A549 (cell line): ENCODE data around the gene MINDY1. TPM values are rescaled to one million over a fixed set of nuclear protein-coding genes. Genes with fewer than 3 reads are reported as not detected.

Experiments used
- ATAC-seq, 2 experiments: fragments of 200-7000 bp in 1 of 2; fragments of >200 bp in 1 of 2; cut with Nextera tagmentation in 1 of 2; cut with Tn5 transposase in 1 of 2; 3 replicates each; pipeline versions ENCODE4 v1.8.0 to v1.9.1; 2018 to 2020; ENCODE audit warnings: mild to moderate bottlenecking in 1 of 2, moderate library complexity in 1 of 2
- CTCF ChIA-PET: fragments of 300-600 bp; sonication (Branson Sonifier 250); formaldehyde crosslinking; extraction: SDS; loops from one replicate; lab custom pipeline; 2021; ENCODE audit warnings: antibody characterized with exemption, inconsistent platforms; lab: Yijun Ruan, JAX
- POLR2A ChIA-PET: fragments of 350-600 bp; formaldehyde crosslinking; extraction: SDS; loops from one replicate; lab custom pipeline; 2021; ENCODE audit warnings: antibody characterized with exemption, inconsistent platforms; lab: Yijun Ruan, JAX
- DNase-seq, 2 experiments: peaks; one replicate each; pipeline versions ENCODE4 v3.0.0 to v3.0.0-alpha.2; 2011 to 2016; ENCODE audit warnings: low read depth in 1 of 2, low spot score in 1 of 2
- FAIRE-seq: peaks from 2 replicates; lab custom pipeline; 2011; peaks lifted over from hg19 to GRCh38; lab: Jason Lieb, UNC
- H3K27ac ChIP-seq, 2 experiments: fragments of >200 bp; sonication (Bioruptor Twin); formaldehyde crosslinking; 3 replicates each; pipeline ENCODE4 v1.5.1; 2016 to 2017
- H3K4me1 ChIP-seq: fragments of >200 bp; sonication (Bioruptor Twin); formaldehyde crosslinking; 3 replicates; pipeline ENCODE4 v1.6.1; 2016
- H3K4me2 ChIP-seq: fragments of >200 bp; sonication (Bioruptor Twin); formaldehyde crosslinking; 3 replicates; pipeline ENCODE4 v1.6.1; 2016
- H3K4me3 ChIP-seq: fragments of >200 bp; sonication (Bioruptor Twin); formaldehyde crosslinking; 3 replicates; pipeline ENCODE4 v1.5.1; 2016
- H3K9me3 ChIP-seq: fragments of >200 bp; sonication (Bioruptor Twin); formaldehyde crosslinking; 3 replicates; pipeline ENCODE4 v1.6.1; 2016
- BHLHE40 ChIP-seq: IDR thresholded peaks from 2 replicates; pipeline ENCODE4 v1.6.1; 2012; ENCODE audit warnings: low read depth, low read length, inconsistent platforms
- CEBPB ChIP-seq, 2 experiments: fragments of >200 bp in 1 of 2; sonication (Bioruptor Twin) in 1 of 2; formaldehyde crosslinking in 1 of 2; IDR thresholded peaks; 2 replicates each; pipeline ENCODE4 v1.6.1; 2012 to 2016
- CHD2 ChIP-seq: fragments of 150-350 bp; IDR thresholded peaks from 2 replicates; pipeline ENCODE4 v1.6.1; 2014; ENCODE audit warnings: low read length; ENCODE audit not compliant: partially characterized antibody
- EP300 ChIP-seq, 2 experiments: fragments of >200 bp; sonication (Bioruptor Twin); formaldehyde crosslinking; IDR thresholded peaks; 2 replicates in 1 of 2; 3 replicates in 1 of 2; pipeline ENCODE4 v1.6.1; 2016 to 2017
- FOSB ChIP-seq: fragments of 250-450 bp; sonication (Bioruptor Pico); IDR thresholded peaks from 2 replicates; pipeline ENCODE4 v1.5.0; 2020; ENCODE audit warnings: mild to moderate bottlenecking, moderate library complexity
- GATA3 ChIP-seq: IDR thresholded peaks from 2 replicates; pipeline ENCODE4 v1.6.1; 2012; ENCODE audit warnings: borderline replicate concordance
- HDAC2 ChIP-seq: fragments of 200-600 bp; sonication (generic); IDR thresholded peaks from 2 replicates; pipeline ENCODE4 v1.6.1; 2016
- HOXA7 ChIP-seq: fragments of 250-450 bp; sonication (Bioruptor Pico); IDR thresholded peaks from 2 replicates; pipeline ENCODE4 v1.5.0; 2020; ENCODE audit warnings: mild to moderate bottlenecking, moderate library complexity
- KDM5A ChIP-seq: fragments of 200-600 bp; sonication (generic); IDR thresholded peaks from 2 replicates; pipeline ENCODE4 v1.6.1; 2016; ENCODE audit warnings: antibody characterized with exemption, mild to moderate bottlenecking
- MAFK ChIP-seq: fragments of 450-650 bp; IDR thresholded peaks from 2 replicates; pipeline ENCODE4 v1.6.1; 2014; ENCODE audit not compliant: partially characterized antibody
- NFE2L2 ChIP-seq: fragments of 150-350 bp; conservative IDR thresholded peaks from 2 replicates; pipeline ENCODE4 v1.6.1; 2014; ENCODE audit warnings: low read length
- NR3C1 ChIP-seq: fragments of >200 bp; sonication (Bioruptor Twin); formaldehyde crosslinking; IDR thresholded peaks from 3 replicates; pipeline ENCODE4 v1.6.1; 2017
- POLR2A ChIP-seq: IDR thresholded peaks from 2 replicates; pipeline ENCODE4 v1.6.1; 2012; ENCODE audit warnings: mild to moderate bottlenecking, low read length
- RFX5 ChIP-seq: fragments of 450-650 bp; IDR thresholded peaks from 2 replicates; pipeline ENCODE4 v1.7.1; 2014; ENCODE audit warnings: antibody characterized with exemption, mild to moderate bottlenecking, moderate library complexity
- SREBF2 ChIP-seq: fragments of 450-650 bp; IDR thresholded peaks from 2 replicates; pipeline ENCODE4 v1.6.1; 2014; ENCODE audit warnings: mild to moderate bottlenecking, moderate library complexity
- TFCP2L1 ChIP-seq: fragments of 250-450 bp; sonication (Bioruptor Pico); IDR thresholded peaks from 2 replicates; pipeline ENCODE4 v1.5.0; 2021; ENCODE audit warnings: mild to moderate bottlenecking
- TP53 ChIP-seq: fragments of 250-450 bp; sonication (Bioruptor Pico); IDR thresholded peaks from 2 replicates; pipeline ENCODE4 v1.5.0; 2021; ENCODE audit warnings: mild to moderate bottlenecking, moderate library complexity
- WGBS: methylation state at CpG from one replicate; pipeline ENCODE4 v1.1.6; 2017; ENCODE audit errors: missing lambda C conversion rate; 5-methylcytosine and 5-hydroxymethylcytosine counted together
- polyA plus RNA-seq, 4 experiments: library from polyadenylated mRNA; depleted of rRNA in 3 of 4; stranded (reverse); fragments of >200 nt; fragmentation: RNase III in 1 of 4; extraction: RNeasy Plus Mini Kit Qiagen cat#74134 plus additional on column Dnase treatment in 1 of 4; gene quantifications; 2 replicates in 3 of 4; 3 replicates in 1 of 4; pipeline ENCODE4 v1.2.3, GENCODE V29; 2011 to 2017
- TF ChIP-seq, protein P1 (sequence below): fragments of 200-600 bp; sonication (generic); IDR thresholded peaks from 2 replicates; pipeline ENCODE4 v1.6.1; 2016; ENCODE audit warnings: antibody characterized with exemption, mild to moderate bottlenecking, moderate library complexity
- TF ChIP-seq, protein P2 (sequence below): fragments of 250-450 bp; sonication (Bioruptor Pico); IDR thresholded peaks from 2 replicates; pipeline ENCODE4 v1.5.0; 2020; ENCODE audit warnings: low read depth, mild to moderate bottlenecking, moderate library complexity
- TF ChIP-seq, protein P3 (sequence below): fragments of >200 bp; sonication (Bioruptor Twin); formaldehyde crosslinking; IDR thresholded peaks from 2 replicates; pipeline ENCODE4 v1.6.1; 2016

Gene MINDY1
- polyA plus RNA-seq, 2 of the 4 experiments (the other 2 are of a cell fraction): 4.8 to 5.2 TPM

DNA sequence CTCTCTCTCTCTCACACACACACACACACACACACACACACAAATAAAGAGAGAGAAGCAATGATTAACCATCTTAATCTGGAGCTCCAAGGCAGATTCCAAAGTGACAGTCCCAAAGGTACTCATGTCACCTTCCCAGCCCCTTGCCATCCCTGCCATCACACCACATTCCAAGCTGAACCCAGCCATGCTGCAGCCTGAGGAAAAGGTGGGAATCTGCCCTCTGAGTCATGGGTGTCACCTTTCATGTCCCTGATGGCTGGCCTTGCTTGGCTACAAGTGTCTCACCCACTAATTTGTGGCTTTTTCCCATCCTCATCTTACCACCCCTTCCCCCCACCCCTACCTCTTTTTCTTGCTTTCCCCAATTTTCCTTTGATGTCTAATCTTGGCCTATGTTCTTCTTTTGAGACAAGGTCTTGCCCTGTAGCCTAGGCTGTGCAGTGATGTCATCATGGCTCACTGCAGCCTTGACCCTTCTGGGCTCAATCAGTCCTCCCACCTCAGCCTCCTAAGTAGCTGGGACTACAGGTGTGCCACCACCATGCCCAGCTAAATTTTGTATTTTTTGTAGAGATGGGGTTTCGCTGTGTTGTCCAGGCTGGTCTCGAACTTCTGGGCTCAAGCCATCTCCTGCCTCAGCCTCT lies 21.4 kb downstream of the MINDY1 start (continued):
- TF ChIP-seq GATA3 (no peak), NFE2L2 (no peak), TP53 (CRISPR knock-in tag) (no peak)

DNA sequence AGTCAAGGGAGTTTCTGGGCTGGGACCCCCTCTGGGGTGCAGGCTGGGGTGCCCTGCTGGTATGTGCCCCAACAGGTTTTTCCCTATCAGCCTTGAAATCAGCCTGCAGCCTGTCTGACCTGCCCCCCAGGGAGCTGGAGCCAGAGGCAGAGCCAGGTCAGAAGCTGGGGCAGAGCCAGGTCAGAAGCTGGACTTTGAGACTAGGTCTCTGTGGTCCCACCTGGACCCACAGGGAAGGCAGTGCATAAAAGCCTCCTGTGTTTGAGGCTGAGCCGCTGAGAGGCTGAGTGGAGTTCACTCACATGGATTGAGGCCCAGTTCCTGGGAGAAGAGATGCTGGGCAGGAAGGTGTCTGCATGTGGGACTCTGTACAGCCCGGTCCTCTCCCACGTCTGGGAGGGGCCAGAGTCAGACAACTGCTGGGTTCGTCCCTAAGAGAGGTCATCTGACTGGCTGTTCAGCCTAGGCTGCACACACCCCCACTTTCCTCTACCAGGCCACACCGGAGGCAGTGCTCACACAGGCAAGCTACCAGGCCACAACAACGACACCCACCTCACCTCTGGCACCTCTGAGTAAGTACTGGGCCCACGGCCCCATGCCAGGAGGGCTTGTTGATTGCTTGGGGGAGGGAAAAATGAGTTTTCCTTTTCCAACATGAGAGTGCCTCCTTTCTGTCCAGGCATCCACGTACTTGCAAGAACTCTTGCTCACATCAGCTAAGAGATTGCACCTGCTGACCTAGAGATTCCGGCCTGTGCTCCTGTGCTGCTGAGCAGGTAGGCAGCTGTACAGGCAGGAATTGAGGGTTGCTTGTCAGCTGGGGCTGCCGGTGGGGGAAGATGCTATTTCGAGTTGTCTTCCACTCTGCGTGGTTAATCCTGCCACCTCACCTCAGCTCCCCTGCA lies 24.6 kb downstream of the MINDY1 start, which contains the start of gene ANXA9:
Gene ANXA9 (plus strand): TSS at position 488 of the 908 bp plus-strand sequence. CDS start 814 bp downstream, outside the sequence.
- TF ChIP-seq HDAC2 (no peak), TFCP2L1 (CRISPR knock-in tag) (no peak)
- TF ChIP-seq, all 56 proteins: peak for 0
- peak within 1 kb of the TSS; percentile 57 to 81 for H3K27ac ChIP-seq
- peaks cover 41% of the 10 kb centered on the region for H3K4me1 ChIP-seq
- no peaks in the 10 kb centered on the region for H3K9me3 ChIP-seq
- no peak within 1 kb of the TSS for H3K4me3 ChIP-seq
- H3K4me2 ChIP-seq: peak within 1 kb of the TSS; percentile 53
- CTCF ChIA-PET: interaction anchor here (0.6 to 26.8 kb wide), 10 partner anchors 8 to 370 kb away, joined by 3 to 586 read pairs (median 4); partner anchors contain the start of genes CDC42SE1, CERS2, MINDY1 and SETDB1
- POLR2A ChIA-PET: interaction anchor here (1.3 kb wide), 1 partner anchor 66 kb away, joined by 3 read pairs; no protein-coding TSS in a partner anchor
- WGBS: 52% methylated on average over 12 of the region's 12 CpGs
- peak; percentile 23 to 56; a peak in 5 of 6 replicates for ATAC-seq
- FAIRE-seq: no peak
- DNase-seq: no peak

DNA sequence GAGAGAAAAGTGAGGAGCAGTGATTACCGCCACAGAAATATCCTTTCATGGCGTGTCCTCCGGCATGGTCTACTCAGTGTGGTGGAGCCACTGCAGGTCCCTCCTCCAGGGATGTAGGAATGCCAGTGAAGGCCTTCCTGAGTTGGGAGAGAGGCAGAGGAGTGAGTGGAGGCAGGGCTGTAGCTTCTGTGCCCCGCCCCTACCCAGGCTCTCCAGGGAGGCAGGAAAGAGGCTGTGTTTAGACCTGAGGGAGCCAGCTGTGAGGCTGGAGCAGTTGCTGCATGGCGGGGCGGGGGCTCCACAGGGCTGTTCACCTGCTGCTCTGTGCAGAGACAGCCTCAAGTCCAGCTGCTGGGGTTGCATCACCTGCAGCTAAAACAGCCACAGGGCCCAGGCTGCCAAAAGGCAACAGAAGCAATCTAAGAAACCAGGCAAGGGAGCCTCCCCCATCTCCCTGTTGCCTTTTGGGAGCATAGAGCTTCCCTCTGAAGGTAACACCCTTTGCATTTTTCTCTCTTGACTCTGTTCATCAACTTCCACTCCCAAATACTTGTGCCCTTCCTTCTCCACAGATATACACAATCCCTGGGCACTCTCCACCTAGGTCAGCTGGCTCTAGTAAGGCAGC lies 25.4 kb downstream of the MINDY1 start:
- Histone ChIP-seq H3K9me3 (no peaks in the 10 kb centered on the region), H3K4me3 (no peak overlapping the region), H3K4me2 (peak overlapping the region; percentile 53), H3K4me1 (peaks cover 49% of the 10 kb centered on the region), H3K27ac (peak overlapping the region; percentile 57 to 81)
- FAIRE-seq (no peak), ATAC-seq (peak; percentile 19 to 30; a peak in 3 of 6 replicates)
- POLR2A ChIA-PET: interaction anchor here (0.7 to 0.9 kb wide), 2 partner anchors 26 to 402 kb away, joined by 3 read pairs; partner anchors contain the start of gene MCL1
- WGBS: 76% methylated on average over 6 of the region's 6 CpGs
- TF ChIP-seq FOSB (CRISPR knock-in tag): no peak
- no peak for TF ChIP-seq RFX5
- no peak for TF ChIP-seq GATA3
- TF ChIP-seq MAFK: no peak
- TF ChIP-seq NR3C1: no peak
- TF ChIP-seq EP300 (IDR thresholded peaks at IDR 0.05): no peak
- TF ChIP-seq, all 56 proteins: peak for 0
- no peak for DNase-seq
- CTCF ChIA-PET: interaction anchor here (0.6 to 26.8 kb wide), 15 partner anchors 11 to 931 kb away, joined by 3 to 586 read pairs (median 4); partner anchors contain the start of genes CDC42SE1, MINDY1 and SETDB1

DNA sequence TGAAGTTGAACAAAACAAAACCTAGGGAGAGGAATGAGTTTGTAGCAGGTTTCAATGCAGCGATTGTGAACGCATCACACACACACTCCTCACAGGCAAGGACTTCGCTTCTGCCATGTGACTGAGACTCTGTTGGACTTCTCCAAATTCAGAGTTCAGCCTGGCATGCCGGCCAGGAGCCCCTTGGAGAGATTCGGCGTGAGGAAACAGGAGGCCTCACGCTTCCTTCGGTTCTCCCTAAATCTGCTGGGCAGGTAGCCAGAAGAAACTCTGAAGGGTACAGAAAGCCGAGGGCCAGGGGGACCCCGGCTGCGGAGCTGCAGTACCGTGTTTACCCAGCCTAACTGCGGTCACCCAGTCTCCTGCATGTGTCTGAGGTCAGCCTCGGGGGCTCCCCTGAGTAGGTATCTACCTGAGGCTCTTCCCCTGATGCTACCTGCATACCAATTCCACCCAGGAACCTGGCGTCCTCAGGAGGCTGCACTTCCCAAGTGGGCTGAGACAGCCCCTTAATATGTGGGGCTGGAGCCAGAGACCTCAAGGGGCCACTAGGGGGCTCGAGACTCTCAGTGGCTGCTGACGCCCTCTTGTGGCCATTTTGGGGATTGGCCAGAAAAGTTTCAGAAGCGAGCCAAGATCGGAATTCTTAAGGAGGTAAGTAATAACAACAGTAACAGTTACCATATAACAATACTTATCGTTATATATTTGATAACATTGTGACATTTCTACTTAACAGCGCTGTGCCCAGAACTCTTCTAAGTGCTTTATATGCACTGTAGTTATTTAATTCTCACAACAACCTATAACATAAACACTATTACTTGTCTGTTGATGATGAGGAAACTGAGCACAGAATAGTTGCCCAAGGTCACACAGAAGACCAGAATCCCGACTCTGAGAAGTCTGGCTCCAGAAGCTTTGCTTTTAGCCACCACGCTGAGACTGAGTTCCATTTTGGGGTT lies 27.3 kb downstream of the MINDY1 start:
- WGBS: 36% methylated on average over 22 of the region's 23 CpGs
- Histone ChIP-seq H3K4me3 (no peak overlapping the region), H3K27ac (peak overlapping the region; percentile 68 to 100), H3K4me2 (peak overlapping the region; percentile 65), H3K9me3 (no peaks in the 10 kb centered on the region), H3K4me1 (peaks cover 61% of the 10 kb centered on the region)
- peak; percentile 54 for FAIRE-seq
- ChIA-PET CTCF (interaction anchor here (0.6 to 26.8 kb wide), 24 partner anchors 9 to 723 kb away, joined by 3 to 586 read pairs (median 4); partner anchors contain the start of genes BNIPL and MINDY1), POLR2A (no interaction called here)
- ATAC-seq: peak; percentile 47 to 73
- peak; percentile 89 to 93 for DNase-seq
- no peak for TF ChIP-seq HOXA7 (CRISPR knock-in tag)
- no peak for TF ChIP-seq CHD2
- no peak for TF ChIP-seq KDM5A
- TF ChIP-seq CEBPB (IDR thresholded peaks at IDR 0.05): 0 out of 4 replicates have a peak, but pooled peaks of 1 of the 2 experiments have one; percentile 25
- no peak for TF ChIP-seq TFCP2L1 (CRISPR knock-in tag)
- TF ChIP-seq SREBF2: no peak
- TF ChIP-seq BHLHE40: no peak
- TF ChIP-seq, protein P1, sequence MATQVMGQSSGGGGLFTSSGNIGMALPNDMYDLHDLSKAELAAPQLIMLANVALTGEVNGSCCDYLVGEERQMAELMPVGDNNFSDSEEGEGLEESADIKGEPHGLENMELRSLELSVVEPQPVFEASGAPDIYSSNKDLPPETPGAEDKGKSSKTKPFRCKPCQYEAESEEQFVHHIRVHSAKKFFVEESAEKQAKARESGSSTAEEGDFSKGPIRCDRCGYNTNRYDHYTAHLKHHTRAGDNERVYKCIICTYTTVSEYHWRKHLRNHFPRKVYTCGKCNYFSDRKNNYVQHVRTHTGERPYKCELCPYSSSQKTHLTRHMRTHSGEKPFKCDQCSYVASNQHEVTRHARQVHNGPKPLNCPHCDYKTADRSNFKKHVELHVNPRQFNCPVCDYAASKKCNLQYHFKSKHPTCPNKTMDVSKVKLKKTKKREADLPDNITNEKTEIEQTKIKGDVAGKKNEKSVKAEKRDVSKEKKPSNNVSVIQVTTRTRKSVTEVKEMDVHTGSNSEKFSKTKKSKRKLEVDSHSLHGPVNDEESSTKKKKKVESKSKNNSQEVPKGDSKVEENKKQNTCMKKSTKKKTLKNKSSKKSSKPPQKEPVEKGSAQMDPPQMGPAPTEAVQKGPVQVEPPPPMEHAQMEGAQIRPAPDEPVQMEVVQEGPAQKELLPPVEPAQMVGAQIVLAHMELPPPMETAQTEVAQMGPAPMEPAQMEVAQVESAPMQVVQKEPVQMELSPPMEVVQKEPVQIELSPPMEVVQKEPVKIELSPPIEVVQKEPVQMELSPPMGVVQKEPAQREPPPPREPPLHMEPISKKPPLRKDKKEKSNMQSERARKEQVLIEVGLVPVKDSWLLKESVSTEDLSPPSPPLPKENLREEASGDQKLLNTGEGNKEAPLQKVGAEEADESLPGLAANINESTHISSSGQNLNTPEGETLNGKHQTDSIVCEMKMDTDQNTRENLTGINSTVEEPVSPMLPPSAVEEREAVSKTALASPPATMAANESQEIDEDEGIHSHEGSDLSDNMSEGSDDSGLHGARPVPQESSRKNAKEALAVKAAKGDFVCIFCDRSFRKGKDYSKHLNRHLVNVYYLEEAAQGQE: no peak
- TF ChIP-seq, protein P2, sequence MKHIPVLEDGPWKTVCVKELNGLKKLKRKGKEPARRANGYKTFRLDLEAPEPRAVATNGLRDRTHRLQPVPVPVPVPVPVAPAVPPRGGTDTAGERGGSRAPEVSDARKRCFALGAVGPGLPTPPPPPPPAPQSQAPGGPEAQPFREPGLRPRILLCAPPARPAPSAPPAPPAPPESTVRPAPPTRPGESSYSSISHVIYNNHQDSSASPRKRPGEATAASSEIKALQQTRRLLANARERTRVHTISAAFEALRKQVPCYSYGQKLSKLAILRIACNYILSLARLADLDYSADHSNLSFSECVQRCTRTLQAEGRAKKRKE: no peak
- no peak for TF ChIP-seq POLR2A
- TF ChIP-seq, protein P3, sequence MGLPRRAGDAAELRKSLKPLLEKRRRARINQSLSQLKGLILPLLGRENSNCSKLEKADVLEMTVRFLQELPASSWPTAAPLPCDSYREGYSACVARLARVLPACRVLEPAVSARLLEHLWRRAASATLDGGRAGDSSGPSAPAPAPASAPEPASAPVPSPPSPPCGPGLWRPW: no peak
